ENCODE data around the gene SND1.

Gene SND1

DNA sequence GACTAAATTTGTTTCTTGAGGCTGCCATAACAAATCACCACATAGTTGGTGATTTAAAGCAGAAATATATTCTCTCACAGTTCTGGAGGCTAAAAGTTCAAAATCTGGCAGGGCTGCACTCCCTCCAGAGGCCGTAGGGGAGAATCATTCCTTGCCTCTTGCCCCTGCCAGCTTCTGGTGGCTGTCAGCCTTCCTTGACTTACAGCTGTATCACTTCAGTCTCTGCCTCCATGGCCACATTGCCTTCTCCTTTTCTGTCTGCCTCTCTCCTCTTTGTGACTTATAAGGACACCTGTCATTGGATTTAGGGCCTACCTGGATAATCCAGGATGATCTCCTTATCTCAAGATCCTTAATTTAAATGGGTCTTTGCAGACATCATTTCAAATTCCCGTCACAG, 385.1 kb downstream of the SND1 start:
- CTCF ChIA-PET = interaction anchor here (0.7 kb wide), 1 partner anchor 166 kb away, joined by 3 read pairs; no protein-coding TSS in a partner anchor
- TF ChIP-seq L3MBTL2 (conservative IDR thresholded peaks at IDR 0.05) (no peak), PKNOX1 (IDR thresholded peaks at IDR 0.05) (peak; percentile 68)
- POLR2A ChIA-PET = no interaction called here

GRCh38 chr7:128037880-128038619, 386.1 kb downstream of the SND1 start:
- DNase-seq (ENCODE audit: extremely low spot score) = no peak
- ChIA-PET CTCF (interaction anchor here (0.7 kb wide), 1 partner anchor 167 kb away, joined by 3 read pairs; no protein-coding TSS in a partner anchor), POLR2A (no interaction called here)
- TF ChIP-seq ARNT (IDR thresholded peaks at IDR 0.05) = no peak
- no peak for TF ChIP-seq BHLHE40 (IDR thresholded peaks at IDR 0.05; ENCODE audit: borderline replicate concordance)
- TF ChIP-seq ELF4 (IDR thresholded peaks at IDR 0.05) = no peak
- no peak for TF ChIP-seq SUZ12 (IDR thresholded peaks at IDR 0.05)
- TF ChIP-seq HDGF (IDR thresholded peaks at IDR 0.05; ENCODE audit: borderline replicate concordance) = no peak

More for the DNA sequence above, 385.1 kb downstream of the SND1 start:
- no peak for DNase-seq (ENCODE audit: extremely low spot score)

- ChIA-PET CTCF (no interaction called here), POLR2A (no interaction called here)
- TF ChIP-seq CTBP1 (IDR thresholded peaks at IDR 0.05; ENCODE audit: borderline replicate concordance) = 0 out of 2 replicates have a peak, but pooled peaks have one; percentile 18
- TF ChIP-seq PKNOX1 (IDR thresholded peaks at IDR 0.05) = peak; percentile 88
- TF ChIP-seq TARDBP (IDR thresholded peaks at IDR 0.05) = no peak
- no peak for DNase-seq (ENCODE audit: extremely low spot score)
These were observed 387.6 kb downstream of the SND1 start for GRCh38 chr7:128039544-128039953.

DNA sequence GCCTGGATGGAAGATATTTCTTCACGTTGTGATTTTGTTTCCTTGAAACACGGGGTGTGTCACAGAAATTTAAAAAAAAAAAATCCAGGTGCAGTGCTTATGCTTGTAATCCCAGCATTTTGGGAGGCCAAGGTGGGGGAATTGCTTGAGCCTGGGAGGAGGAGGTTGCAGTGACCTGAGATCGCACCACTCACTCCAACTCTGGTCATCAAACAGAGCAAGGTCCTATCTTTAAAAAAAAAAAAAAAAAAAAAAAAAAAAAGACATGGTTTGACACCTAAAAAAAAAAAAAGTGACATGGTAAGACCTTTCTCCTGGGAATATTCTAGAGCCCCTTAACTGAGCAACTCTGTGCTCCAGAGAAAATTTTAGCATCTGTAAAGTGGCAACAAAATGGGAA, 388.2 kb downstream of the SND1 start:
- ChIA-PET POLR2A (interaction anchor here (0.7 kb wide), 1 partner anchor 10 kb away, joined by 3 read pairs; no protein-coding TSS in a partner anchor), CTCF (no interaction called here)
- no peak for TF ChIP-seq FOXM1 (IDR thresholded peaks at IDR 0.05; ENCODE audit: borderline replicate concordance)
- no peak for TF ChIP-seq FOXK2 (IDR thresholded peaks at IDR 0.05)
- TF ChIP-seq L3MBTL2 (conservative IDR thresholded peaks at IDR 0.05) = no peak
- TF ChIP-seq ZNF384 (IDR thresholded peaks at IDR 0.05) = peak; percentile 31; the same call in 1 of the 2 replicates
- DNase-seq (ENCODE audit: extremely low spot score) = no peak

GRCh38 chr7:128041203-128041602, 389.2 kb downstream of the SND1 start:
- CTCF ChIA-PET = interaction anchor here (1.0 to 1.5 kb wide), 2 partner anchors 15 to 169 kb away, joined by 3 to 4 read pairs; no protein-coding TSS in a partner anchor
- no peak for TF ChIP-seq ARNT (IDR thresholded peaks at IDR 0.05)
- no peak for TF ChIP-seq TARDBP (IDR thresholded peaks at IDR 0.05)
- TF ChIP-seq BHLHE40 (IDR thresholded peaks at IDR 0.05; ENCODE audit: borderline replicate concordance) = no peak
- no peak for TF ChIP-seq L3MBTL2 (conservative IDR thresholded peaks at IDR 0.05)
- TF ChIP-seq CTBP1 (IDR thresholded peaks at IDR 0.05; ENCODE audit: borderline replicate concordance) = no peak
- no peak for TF ChIP-seq LEF1 (IDR thresholded peaks at IDR 0.05; ENCODE audit: borderline replicate concordance)
- no peak for TF ChIP-seq FOXM1 (IDR thresholded peaks at IDR 0.05; ENCODE audit: borderline replicate concordance)
- TF ChIP-seq SUZ12 (IDR thresholded peaks at IDR 0.05) = no peak
- no peak for TF ChIP-seq PKNOX1 (IDR thresholded peaks at IDR 0.05)
- no peak for TF ChIP-seq FOXA1 (IDR thresholded peaks at IDR 0.05)
- no peak for TF ChIP-seq FOXK2 (IDR thresholded peaks at IDR 0.05)
- no peak for TF ChIP-seq ZNF384 (IDR thresholded peaks at IDR 0.05)
- no peak for TF ChIP-seq ELF4 (IDR thresholded peaks at IDR 0.05)
- no peak for TF ChIP-seq SP1 (IDR thresholded peaks at IDR 0.05)
- no peak for TF ChIP-seq HDGF (IDR thresholded peaks at IDR 0.05; ENCODE audit: borderline replicate concordance)
- TF ChIP-seq NFRKB (IDR thresholded peaks at IDR 0.05) = no peak
- no peak for DNase-seq (ENCODE audit: extremely low spot score)
- POLR2A ChIA-PET = no interaction called here

DNA sequence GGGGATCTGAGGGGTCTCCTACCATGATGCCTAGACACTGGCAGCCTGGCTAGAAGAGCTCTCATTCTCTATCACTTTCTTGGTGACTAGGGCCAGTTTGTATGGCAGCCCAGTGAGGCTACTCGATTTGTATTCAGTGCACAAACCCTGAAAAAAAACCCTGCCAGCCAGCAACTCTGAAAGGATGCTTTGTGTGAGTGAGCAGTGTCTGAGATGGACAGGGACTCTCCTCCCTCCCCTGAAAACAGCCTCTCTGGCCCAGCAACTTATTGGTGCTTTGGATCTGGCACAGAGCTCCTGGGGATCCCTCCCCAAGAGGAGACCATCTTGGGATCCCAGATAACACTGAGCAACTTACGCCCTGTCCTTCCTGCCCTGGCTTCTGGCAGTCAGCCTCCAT, 390.0 kb downstream of the SND1 start:
- POLR2A ChIA-PET = no interaction called here
- no peak for DNase-seq (ENCODE audit: extremely low spot score)
- CTCF ChIA-PET = interaction anchor here (1.5 kb wide), 1 partner anchor 14 kb away, joined by 3 read pairs; no protein-coding TSS in a partner anchor
- no peak for TF ChIP-seq FOXM1 (IDR thresholded peaks at IDR 0.05; ENCODE audit: borderline replicate concordance)
- no peak for TF ChIP-seq ZNF384 (IDR thresholded peaks at IDR 0.05)

- ChIA-PET POLR2A (interaction anchor here (0.9 kb wide), 1 partner anchor 11 kb away, joined by 3 read pairs; no protein-coding TSS in a partner anchor), CTCF (no interaction called here)
- TF ChIP-seq ARNT (IDR thresholded peaks at IDR 0.05) = no peak
- no peak for TF ChIP-seq LEF1 (IDR thresholded peaks at IDR 0.05; ENCODE audit: borderline replicate concordance)
- no peak for TF ChIP-seq FOXA1 (IDR thresholded peaks at IDR 0.05)
- no peak for TF ChIP-seq TARDBP (IDR thresholded peaks at IDR 0.05)
- TF ChIP-seq FOXK2 (IDR thresholded peaks at IDR 0.05) = no peak
- TF ChIP-seq SP1 (IDR thresholded peaks at IDR 0.05) = no peak
- no peak for TF ChIP-seq NFRKB (IDR thresholded peaks at IDR 0.05)
- TF ChIP-seq PKNOX1 (IDR thresholded peaks at IDR 0.05) = no peak
- TF ChIP-seq ZNF384 (IDR thresholded peaks at IDR 0.05) = no peak
- no peak for TF ChIP-seq CTBP1 (IDR thresholded peaks at IDR 0.05; ENCODE audit: borderline replicate concordance)
- TF ChIP-seq SUZ12 (IDR thresholded peaks at IDR 0.05) = no peak
- no peak for TF ChIP-seq HDGF (IDR thresholded peaks at IDR 0.05; ENCODE audit: borderline replicate concordance)
- TF ChIP-seq ELF4 (IDR thresholded peaks at IDR 0.05) = no peak
- no peak for DNase-seq (ENCODE audit: extremely low spot score)
These were observed 392.1 kb downstream of the SND1 start for GRCh38 chr7:128044064-128044463.
